ENCODE data around the gene NOL4L. TPM values are rescaled to one million over a fixed set of nuclear protein-coding genes. Genes with fewer than 3 reads are reported as not detected.

NOL4L gene, protein sequence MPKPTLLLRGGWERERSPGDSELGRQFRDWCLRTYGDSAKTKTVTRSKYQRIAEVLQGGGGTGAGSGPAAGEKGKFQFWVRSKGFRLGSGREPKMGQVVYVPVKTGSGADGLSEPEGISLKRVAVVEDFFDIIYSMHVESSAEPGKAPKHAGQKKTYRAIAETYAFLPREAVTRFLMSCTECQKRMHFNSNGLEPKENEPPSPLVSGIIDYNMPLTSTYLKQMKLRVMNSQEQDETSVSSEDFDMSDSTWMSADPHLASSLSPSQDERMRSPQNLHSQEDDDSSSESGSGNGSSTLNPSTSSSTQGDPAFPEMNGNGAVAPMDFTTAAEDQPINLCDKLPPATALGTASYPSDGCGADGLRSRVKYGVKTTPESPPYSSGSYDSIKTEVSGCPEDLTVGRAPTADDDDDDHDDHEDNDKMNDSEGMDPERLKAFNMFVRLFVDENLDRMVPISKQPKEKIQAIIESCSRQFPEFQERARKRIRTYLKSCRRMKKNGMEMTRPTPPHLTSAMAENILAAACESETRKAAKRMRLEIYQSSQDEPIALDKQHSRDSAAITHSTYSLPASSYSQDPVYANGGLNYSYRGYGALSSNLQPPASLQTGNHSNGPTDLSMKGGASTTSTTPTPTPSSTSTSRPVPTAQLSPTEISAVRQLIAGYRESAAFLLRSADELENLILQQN
- 10 to 100 TPM in 1 of 4 donors, 1 to 10 TPM in 3; 2.6 to 12.8 (median 6.4) TPM for total RNA-seq

DNA sequence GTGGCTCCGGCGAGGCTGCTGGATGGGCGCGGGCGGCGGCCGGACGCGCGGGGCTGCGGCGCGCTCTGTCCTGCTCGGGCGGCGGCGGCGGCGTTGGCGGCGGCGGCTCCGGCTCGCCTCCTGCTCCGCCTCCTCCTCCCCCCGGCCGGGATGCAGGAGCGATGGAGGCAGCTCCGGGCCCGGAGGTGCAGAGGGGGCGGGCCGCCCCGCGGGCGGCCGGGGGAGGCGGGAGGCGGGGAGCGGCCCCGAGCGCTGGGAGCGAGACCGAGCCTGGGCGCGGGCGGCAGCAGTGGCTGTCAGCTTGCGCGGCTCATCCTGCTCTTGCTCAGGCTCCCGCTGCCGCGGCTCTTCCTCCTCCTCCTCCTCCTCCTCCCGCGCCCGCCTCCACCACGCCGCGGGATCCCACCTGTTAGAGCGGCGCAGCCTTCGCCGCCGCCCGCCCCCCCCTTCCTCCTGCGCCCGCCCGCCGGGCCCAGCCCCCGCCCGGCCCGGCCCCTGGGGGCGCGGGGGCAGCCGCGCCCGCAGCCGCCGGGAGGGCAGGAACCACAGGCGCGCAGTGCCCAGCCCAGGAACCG is at the start of gene NOL4L:
Gene NOL4L (minus strand): TSS at position 323 of the 575 bp plus-strand sequence. CDS start 443 bp downstream, outside the sequence.
- Histone ChIP-seq H3K27me3 (peaks cover 58% of the 10 kb centered on the region), H3K27ac (no peak within 1 kb of the TSS), H3K9me3 (no peaks in the 10 kb centered on the region), H3K4me1 (peaks cover 29% of the 10 kb centered on the region), H3K36me3 (no peaks in the 10 kb centered on the region), H3K4me3 (peak within 1 kb of the TSS; percentile 58)
- TF ChIP-seq, protein P1, sequence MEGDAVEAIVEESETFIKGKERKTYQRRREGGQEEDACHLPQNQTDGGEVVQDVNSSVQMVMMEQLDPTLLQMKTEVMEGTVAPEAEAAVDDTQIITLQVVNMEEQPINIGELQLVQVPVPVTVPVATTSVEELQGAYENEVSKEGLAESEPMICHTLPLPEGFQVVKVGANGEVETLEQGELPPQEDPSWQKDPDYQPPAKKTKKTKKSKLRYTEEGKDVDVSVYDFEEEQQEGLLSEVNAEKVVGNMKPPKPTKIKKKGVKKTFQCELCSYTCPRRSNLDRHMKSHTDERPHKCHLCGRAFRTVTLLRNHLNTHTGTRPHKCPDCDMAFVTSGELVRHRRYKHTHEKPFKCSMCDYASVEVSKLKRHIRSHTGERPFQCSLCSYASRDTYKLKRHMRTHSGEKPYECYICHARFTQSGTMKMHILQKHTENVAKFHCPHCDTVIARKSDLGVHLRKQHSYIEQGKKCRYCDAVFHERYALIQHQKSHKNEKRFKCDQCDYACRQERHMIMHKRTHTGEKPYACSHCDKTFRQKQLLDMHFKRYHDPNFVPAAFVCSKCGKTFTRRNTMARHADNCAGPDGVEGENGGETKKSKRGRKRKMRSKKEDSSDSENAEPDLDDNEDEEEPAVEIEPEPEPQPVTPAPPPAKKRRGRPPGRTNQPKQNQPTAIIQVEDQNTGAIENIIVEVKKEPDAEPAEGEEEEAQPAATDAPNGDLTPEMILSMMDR (IDR thresholded peaks at IDR 0.05) = no peak
- no peak for TF ChIP-seq EP300 (IDR thresholded peaks at IDR 0.05)
- TF ChIP-seq POLR2AphosphoS5 (IDR thresholded peaks at IDR 0.05) = no peak
- no peak for TF ChIP-seq POLR2A (IDR thresholded peaks at IDR 0.05)
- WGBS = 1% methylated on average over 18 of the region's 80 CpGs
- DNase-seq (ENCODE audit: low spot score in 2 of 2) = no peak

DNA sequence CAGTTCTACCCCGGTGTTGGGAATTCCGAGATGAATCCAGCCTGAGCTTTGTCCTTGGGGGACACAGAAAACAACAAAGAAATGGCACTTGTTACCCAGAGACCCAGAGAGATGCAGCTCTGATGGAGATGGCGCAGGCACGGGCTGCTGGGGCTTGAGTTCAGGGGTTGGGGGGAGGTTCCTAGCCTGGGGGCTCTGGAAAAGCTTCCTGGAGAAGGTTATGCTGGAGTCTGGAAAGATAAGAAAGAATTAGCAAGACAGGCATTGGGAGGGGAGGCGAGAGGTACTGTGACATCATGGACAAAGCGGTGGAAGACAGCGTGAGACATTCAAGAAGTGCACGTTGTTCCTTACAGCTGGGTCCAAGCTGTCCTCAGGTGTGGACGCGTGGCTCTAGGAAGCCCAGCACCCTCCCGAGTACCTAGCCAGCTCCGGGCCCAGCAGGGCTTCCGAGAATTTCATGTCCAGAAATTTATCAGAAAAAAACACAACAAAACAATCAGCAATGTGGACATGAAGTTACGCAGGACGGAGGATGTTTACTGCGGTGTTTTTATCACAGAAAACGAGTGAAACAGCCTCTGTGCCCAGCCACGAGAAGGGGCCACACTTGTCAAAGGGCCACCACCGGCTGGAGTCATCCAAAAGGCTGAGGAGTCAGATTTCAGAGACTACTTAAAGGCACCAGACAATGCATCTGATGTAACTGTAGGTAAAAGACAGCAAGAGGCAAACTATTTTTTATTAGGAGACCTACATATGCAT is 49.1 kb upstream of the NOL4L start:
- H3K27me3 ChIP-seq = peaks cover 3% of the 10 kb centered on the region
- 74% methylated on average over 19 of the region's 19 CpGs for WGBS
- H3K27ac ChIP-seq = no peak overlapping the region
- DNase-seq (ENCODE audit: low spot score in 2 of 2) = no peak
- H3K36me3 ChIP-seq = no peaks in the 10 kb centered on the region
- no peaks in the 10 kb centered on the region for H3K9me3 ChIP-seq
- peaks cover 2% of the 10 kb centered on the region for H3K4me1 ChIP-seq
- TF ChIP-seq POLR2AphosphoS5 (IDR thresholded peaks at IDR 0.05) = no peak
- TF ChIP-seq, protein P1 (IDR thresholded peaks at IDR 0.05) = no peak
- TF ChIP-seq POLR2A (IDR thresholded peaks at IDR 0.05) = no peak
- no peak for TF ChIP-seq EP300 (IDR thresholded peaks at IDR 0.05)
- no peak overlapping the region for H3K4me3 ChIP-seq

DNA sequence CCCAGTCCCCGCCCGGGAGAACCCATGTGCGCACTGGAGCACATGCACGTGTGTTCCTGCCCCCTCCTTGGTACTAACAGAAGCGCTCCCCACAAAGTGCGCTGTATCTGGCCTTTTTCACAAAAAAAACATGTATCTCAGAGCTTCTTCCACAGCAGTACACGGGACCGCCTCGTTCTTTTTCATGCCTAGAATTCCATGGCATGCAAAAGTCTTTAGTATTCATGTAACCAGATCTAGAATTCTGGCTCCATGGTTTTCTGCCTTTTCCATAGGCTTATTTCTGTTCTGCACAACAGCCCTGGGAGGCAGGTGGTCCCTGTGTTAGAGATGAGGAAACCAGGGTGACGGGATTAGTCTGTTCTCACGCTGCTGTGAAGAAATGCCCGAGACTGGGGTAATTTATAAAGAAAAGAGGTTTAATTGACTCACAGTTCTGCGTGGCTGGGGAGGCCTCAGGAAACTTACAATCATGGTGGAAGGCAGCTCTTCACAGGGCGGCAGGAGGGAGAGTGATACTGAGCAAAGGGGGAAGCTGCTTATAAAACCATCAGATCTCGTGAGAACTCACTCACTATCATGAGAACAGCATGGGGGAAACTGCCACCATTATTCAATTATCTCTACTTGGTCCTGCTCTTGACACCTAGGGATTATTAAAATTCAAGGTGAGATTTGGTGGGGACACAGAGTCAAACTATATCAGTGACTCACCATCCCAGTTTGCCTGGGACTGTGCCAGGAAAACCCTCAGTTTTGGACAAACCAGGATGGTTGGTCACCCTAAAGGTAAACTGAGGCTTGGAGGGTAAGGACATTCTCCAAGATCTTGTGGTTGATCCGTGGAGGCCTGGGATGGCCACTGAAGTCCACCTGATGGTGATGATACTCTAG is 47.6 kb upstream of the NOL4L start:
- H3K4me3 ChIP-seq = no peak overlapping the region
- DNase-seq (ENCODE audit: low spot score in 2 of 2) = no peak
- no peaks in the 10 kb centered on the region for H3K36me3 ChIP-seq
- H3K4me1 ChIP-seq = peaks cover 5% of the 10 kb centered on the region
- no peak overlapping the region for H3K27ac ChIP-seq
- peaks cover 9% of the 10 kb centered on the region for H3K27me3 ChIP-seq
- WGBS = 87% methylated on average over 16 of the region's 16 CpGs
- no peaks in the 10 kb centered on the region for H3K9me3 ChIP-seq
- TF ChIP-seq EP300 (IDR thresholded peaks at IDR 0.05) (no peak), POLR2AphosphoS5 (IDR thresholded peaks at IDR 0.05) (no peak), POLR2A (IDR thresholded peaks at IDR 0.05) (no peak)
- TF ChIP-seq, protein P1 (IDR thresholded peaks at IDR 0.05) = no peak

DNA sequence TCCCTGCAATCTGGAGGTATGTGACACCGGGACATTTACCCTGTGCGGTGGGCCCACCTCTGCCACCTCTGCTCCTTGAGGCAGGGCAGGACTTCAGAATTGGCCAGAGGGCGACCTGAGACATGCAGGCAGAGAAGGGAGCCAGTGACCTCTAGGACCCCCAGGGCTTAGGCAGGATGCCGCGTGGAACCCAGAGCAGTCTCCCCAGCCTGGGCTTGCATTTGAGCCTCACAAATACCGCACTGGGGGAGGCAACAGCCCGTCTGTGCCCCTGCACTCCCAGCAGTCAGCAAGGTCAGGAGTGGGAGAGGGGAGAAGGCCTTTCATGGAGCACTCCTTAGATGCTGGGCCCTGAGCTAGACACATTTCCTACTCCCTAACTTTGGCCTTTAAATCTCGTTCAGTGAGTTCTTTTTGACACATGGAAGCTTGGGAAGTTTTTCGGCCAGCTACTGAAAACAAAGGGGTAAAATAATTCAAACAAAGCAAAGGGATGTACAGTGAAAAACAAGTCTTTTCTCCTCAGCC is 46.9 kb upstream of the NOL4L start:
- Histone ChIP-seq H3K9me3 (no peaks in the 10 kb centered on the region), H3K27me3 (peaks cover 16% of the 10 kb centered on the region), H3K4me3 (no peak overlapping the region), H3K27ac (no peak overlapping the region), H3K4me1 (peaks cover 11% of the 10 kb centered on the region), H3K36me3 (no peaks in the 10 kb centered on the region)
- WGBS = 79% methylated on average over 3 of the region's 9 CpGs
- TF ChIP-seq POLR2A (IDR thresholded peaks at IDR 0.05) = no peak
- no peak for DNase-seq (ENCODE audit: low spot score in 2 of 2)

Data from suprapubic skin (tissue), 4 donors.